Measurements from ENCODE around the gene PCSK6.

PCSK6 gene

GRCh38 chr15:101325263-101326025 lies 164.1 kb downstream of the PCSK6 start:
- DNase-seq (ENCODE audit: low spot score) = no peak
- TF ChIP-seq, protein P1, sequence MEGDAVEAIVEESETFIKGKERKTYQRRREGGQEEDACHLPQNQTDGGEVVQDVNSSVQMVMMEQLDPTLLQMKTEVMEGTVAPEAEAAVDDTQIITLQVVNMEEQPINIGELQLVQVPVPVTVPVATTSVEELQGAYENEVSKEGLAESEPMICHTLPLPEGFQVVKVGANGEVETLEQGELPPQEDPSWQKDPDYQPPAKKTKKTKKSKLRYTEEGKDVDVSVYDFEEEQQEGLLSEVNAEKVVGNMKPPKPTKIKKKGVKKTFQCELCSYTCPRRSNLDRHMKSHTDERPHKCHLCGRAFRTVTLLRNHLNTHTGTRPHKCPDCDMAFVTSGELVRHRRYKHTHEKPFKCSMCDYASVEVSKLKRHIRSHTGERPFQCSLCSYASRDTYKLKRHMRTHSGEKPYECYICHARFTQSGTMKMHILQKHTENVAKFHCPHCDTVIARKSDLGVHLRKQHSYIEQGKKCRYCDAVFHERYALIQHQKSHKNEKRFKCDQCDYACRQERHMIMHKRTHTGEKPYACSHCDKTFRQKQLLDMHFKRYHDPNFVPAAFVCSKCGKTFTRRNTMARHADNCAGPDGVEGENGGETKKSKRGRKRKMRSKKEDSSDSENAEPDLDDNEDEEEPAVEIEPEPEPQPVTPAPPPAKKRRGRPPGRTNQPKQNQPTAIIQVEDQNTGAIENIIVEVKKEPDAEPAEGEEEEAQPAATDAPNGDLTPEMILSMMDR (IDR thresholded peaks at IDR 0.05; ENCODE audit: extremely low read depth, missing control alignments) = no peak

DNA sequence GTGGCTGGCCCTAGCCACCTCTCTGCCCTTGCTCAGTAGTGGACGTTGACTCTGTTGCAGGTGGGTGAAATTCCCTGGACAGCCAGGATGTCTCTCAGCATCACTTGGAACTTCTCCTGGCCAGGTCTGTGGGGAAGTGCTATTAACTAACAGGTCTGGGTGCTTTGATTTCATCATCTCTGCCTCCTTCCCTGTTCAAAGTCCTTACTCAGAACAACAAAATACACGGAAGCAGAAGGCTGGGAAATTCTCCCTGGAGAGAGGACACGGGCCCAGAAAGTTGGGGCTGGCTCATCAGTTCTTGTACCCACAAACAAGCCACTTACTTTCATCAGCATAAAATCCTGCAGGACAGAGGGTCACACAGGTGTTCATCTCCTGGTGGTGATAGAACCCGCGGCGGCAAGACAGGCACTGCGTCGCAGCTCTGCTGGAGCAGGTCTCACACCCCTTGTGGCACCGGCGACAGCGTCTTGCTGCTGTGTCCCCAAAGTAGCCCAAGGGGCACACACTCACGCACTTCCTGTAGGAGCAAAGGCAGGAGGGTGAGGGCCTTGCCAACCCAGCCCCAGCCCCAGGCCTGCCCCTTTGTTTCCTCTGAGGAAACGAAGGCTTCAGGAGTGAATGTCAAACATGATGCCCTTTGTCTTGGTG lies 164.9 kb downstream of the PCSK6 start:
- TF ChIP-seq, protein P1 (IDR thresholded peaks at IDR 0.05; ENCODE audit: extremely low read depth, missing control alignments) = no peak
- DNase-seq (ENCODE audit: low spot score) = no peak

GRCh38 chr15:101323793-101324523 lies 165.5 kb downstream of the PCSK6 start:
- TF ChIP-seq, protein P1 (IDR thresholded peaks at IDR 0.05; ENCODE audit: extremely low read depth, missing control alignments) = no peak
- no peak for DNase-seq (ENCODE audit: low spot score)

DNA sequence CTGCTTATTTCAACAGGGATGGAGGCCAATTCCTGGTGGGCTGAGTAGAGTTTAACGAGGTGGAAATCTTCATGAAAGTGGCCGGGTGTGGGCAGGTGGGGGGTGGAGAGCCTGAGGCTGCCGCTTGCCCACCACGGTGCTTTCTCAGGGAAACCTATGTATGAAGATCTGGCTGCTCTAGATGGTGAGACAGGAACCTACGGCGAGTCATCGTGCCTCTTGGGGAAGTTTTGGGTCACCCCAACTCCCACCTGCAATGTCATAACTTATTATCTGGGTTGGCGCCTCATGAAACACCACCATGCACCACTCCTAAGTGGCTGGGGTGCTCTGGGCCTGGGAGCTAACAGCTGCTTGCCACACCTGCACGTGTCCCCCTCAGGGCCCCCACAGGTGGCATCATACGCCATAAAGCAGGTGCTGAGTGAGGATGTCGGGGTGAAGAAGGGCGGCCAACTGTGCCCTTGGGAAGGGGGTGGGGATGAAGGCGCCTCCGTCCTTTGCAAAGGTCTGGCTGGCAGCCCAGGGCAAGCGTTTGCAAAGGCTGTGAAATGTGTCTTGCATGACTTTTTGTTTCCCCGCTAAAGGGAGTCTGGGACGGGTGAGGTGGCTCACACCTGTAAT lies 166.5 kb downstream of the PCSK6 start:
- TF ChIP-seq, protein P1 (IDR thresholded peaks at IDR 0.05; ENCODE audit: extremely low read depth, missing control alignments) = no peak
- DNase-seq (ENCODE audit: low spot score) = no peak

DNA sequence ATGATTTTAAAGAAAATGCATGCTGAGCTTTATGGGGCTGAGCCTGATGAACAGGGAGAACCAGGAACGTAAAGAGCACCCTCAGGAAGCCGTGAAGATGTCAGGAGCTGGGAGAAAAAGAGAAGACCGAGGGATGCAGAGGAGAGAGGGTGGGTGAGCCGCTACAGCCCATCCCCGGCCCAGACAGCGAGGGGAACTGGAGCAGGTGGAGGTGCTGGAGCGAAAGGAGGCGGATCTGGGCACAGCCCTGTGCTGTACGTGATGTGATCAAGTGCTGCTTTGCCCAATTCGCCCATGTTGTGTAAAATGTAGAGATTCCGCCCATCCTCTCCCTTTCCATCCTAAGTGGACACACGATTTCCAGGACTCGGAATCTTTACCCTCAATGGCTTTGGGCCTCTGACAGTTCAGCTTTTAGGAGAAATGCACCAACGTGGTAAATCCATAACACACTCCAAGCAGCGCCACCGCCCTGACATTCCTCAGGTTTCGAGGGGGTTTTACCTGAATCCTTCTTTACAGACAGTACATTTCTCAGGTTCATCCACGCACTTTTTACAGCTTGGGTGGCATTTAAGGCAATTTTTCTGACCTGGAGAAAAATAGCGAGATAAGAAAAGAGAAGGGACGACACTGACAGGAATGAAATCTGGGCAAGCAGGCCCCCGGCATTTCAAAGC lies 167.4 kb downstream of the PCSK6 start:
- TF ChIP-seq, protein P1 (IDR thresholded peaks at IDR 0.05; ENCODE audit: extremely low read depth, missing control alignments) = no peak
- no peak for DNase-seq (ENCODE audit: low spot score)

GRCh38 chr15:101320501-101321052 lies 168.9 kb downstream of the PCSK6 start:
- DNase-seq (ENCODE audit: low spot score) = peak; percentile 61

More at GRCh38 chr15:101320501-101321052, 168.9 kb downstream of the PCSK6 start:
- TF ChIP-seq, protein P1 (IDR thresholded peaks at IDR 0.05; ENCODE audit: extremely low read depth, missing control alignments) = peak; percentile 27

Measured in GM20000 (cell line).